CD4-positive, alpha-beta T cell (primary cell): Measurements from ENCODE around the gene FAM120A. TPM values are rescaled to one million over a fixed set of nuclear protein-coding genes. Genes with fewer than 3 reads are reported as not detected.

ENCODE experiments used
- ATAC-seq: fragments of 200-7000 bp; cut with Tn5 transposase; one replicate; pipeline ENCODE4 v1.10.0; 2022; ENCODE audit warnings: mild to moderate bottlenecking; ENCODE audit not compliant: poor library complexity
- CTCF ChIA-PET: fragments of 350-600 bp; sonication (Branson Sonifier 250); formaldehyde crosslinking; loops from one replicate; lab custom pipeline; 2021; ENCODE audit warnings: antibody characterized with exemption, inconsistent platforms; lab: Charles Lee
- POLR2A ChIA-PET: fragments of 350-600 bp; sonication (Branson Sonifier 250); formaldehyde crosslinking; loops from one replicate; lab custom pipeline; 2021; ENCODE audit warnings: antibody characterized with exemption, inconsistent platforms; lab: Charles Lee
- DNase-seq, 14 experiments: peaks; one replicate each; pipeline ENCODE4 v3.0.0-alpha.2; 2013 to 2020; ENCODE audit warnings: mixed read lengths in 2 of 14
- H3K27ac ChIP-seq, 2 donors: one replicate each; pipeline versions ENCODE4 v1.5.1 to v1.7.0; 2013; ENCODE audit warnings: low read length in 2 of 2, low read depth in 1 of 2, mild to moderate bottlenecking in 1 of 2
- H3K27me3 ChIP-seq, 2 experiments: 1 replicate in 1 of 2; 2 replicates in 1 of 2; pipeline versions ENCODE4 v1.6.1 to v1.7.0; 2013; ENCODE audit warnings: low read length in 2 of 2, control low read depth in 1 of 2, mild to moderate bottlenecking in 1 of 2, moderate library complexity in 1 of 2; ENCODE audit not compliant: insufficient read depth in 2 of 2, control insufficient read depth in 1 of 2
- H3K36me3 ChIP-seq: one replicate; pipeline ENCODE4 v1.6.1; 2013; ENCODE audit warnings: low read length, control low read depth; ENCODE audit not compliant: insufficient read depth
- H3K4me1 ChIP-seq: one replicate; pipeline ENCODE4 v1.6.1; 2013; ENCODE audit warnings: low read length, control low read depth; ENCODE audit not compliant: insufficient read depth
- H3K4me3 ChIP-seq: one replicate; pipeline ENCODE4 v1.5.1; 2013; ENCODE audit warnings: mild to moderate bottlenecking, low read length, moderate library complexity
- H3K9me3 ChIP-seq, 2 experiments: 1 replicate in 1 of 2; 2 replicates in 1 of 2; pipeline versions ENCODE4 v1.6.1 to v1.7.0; 2013; ENCODE audit warnings: low read length in 2 of 2, mild to moderate bottlenecking in 2 of 2, control low read depth in 1 of 2, moderate library complexity in 1 of 2; ENCODE audit not compliant: control insufficient read depth in 1 of 2, insufficient read depth in 1 of 2
- H3K27ac Mint-ChIP-seq: one replicate; pipeline ENCODE4 v1.8.0; 2020; ENCODE audit warnings: mixed read lengths
- H3K27me3 Mint-ChIP-seq: one replicate; pipeline ENCODE4 v1.8.0; 2021; ENCODE audit warnings: mixed read lengths
- H3K36me3 Mint-ChIP-seq: one replicate; pipeline ENCODE4 v1.8.0; 2021; ENCODE audit warnings: low read depth, mixed read lengths
- H3K4me1 Mint-ChIP-seq: one replicate; pipeline ENCODE4 v1.8.0; 2021; ENCODE audit warnings: low read depth, mixed read lengths
- H3K4me3 Mint-ChIP-seq: one replicate; pipeline ENCODE4 v1.8.0; 2020; ENCODE audit warnings: mild to moderate bottlenecking, mixed read lengths
- H3K9me3 Mint-ChIP-seq: one replicate; pipeline ENCODE4 v1.8.0; 2020; ENCODE audit warnings: mixed read lengths
- intact Hi-C, 2 experiments: fragments of 100-400 bp; cut with DNase I in 1 of 2; cut with micrococcal nuclease in 1 of 2; formaldehyde crosslinking; loops; one replicate each; pipeline versions ENCODE4 v1.15.1 to v1.9.0; 2023 to 2025; cut with DNase I, micrococcal nuclease
- total RNA-seq, 174 experiments: library from RNA in 2 of 174; stranded (reverse) in 2 of 174; gene quantifications; one replicate each; pipeline ENCODE4 v1.2.3 and lab custom pipeline; 2021 to 2026
- TF ChIP-seq, protein P1 (sequence below): fragments of 200-600 bp; IDR thresholded peaks from one replicate; pipeline ENCODE4 v1.8.0; 2022; ENCODE audit warnings: antibody characterized with exemption, mild to moderate bottlenecking

The FAM120A gene
- total RNA-seq, 2 experiments from 2014 or later, result 46.5 to 51.7 TPM

GRCh38 chr9:93453047-93453914 is 1.8 kb downstream of the FAM120A start, which contains the start of gene FAM120AOS:
FAM120AOS (minus strand) TSS chr9:93453581; CDS start chr9:93452709, 872 bp downstream.
- H3K9me3 Mint-ChIP-seq, result no peaks in the 10 kb centered on the region
- Histone ChIP-seq H3K9me3 (no peaks in the 10 kb centered on the region), H3K4me3 (peak within 1 kb of the TSS; percentile 90), H3K27ac (peak within 1 kb of the TSS; percentile 67 to 81), H3K36me3 (peaks cover 13% of the 10 kb centered on the region), H3K27me3 (no peaks in the 10 kb centered on the region), H3K4me1 (peaks cover 29% of the 10 kb centered on the region)
- H3K36me3 Mint-ChIP-seq, result peaks cover 29% of the 10 kb centered on the region
- POLR2A ChIA-PET, result interaction anchor here (0.7 to 4.3 kb wide), 10 partner anchors 10 to 783 kb away, joined by 3 to 31 read pairs (median 4); no protein-coding TSS in a partner anchor
- CTCF ChIA-PET, result interaction anchor here (1.3 to 2.5 kb wide), 3 partner anchors 11 to 113 kb away, joined by 4 to 13 read pairs (median 7); no protein-coding TSS in a partner anchor
- H3K27me3 Mint-ChIP-seq, result no peaks in the 10 kb centered on the region
- H3K4me1 Mint-ChIP-seq, result peaks cover 64% of the 10 kb centered on the region
- DNase-seq (peak; percentile 65 to 93 (median 76)), ATAC-seq (peak; percentile 71)
- peak within 1 kb of the TSS; percentile 94 for H3K27ac Mint-ChIP-seq
- peak within 1 kb of the TSS; percentile 98 for H3K4me3 Mint-ChIP-seq
- intact Hi-C loops, result loop anchor here (2.0 to 10.0 kb wide), 8 partner anchors 49 to 1338 kb away; partner anchors contain the start of genes CARD19 (in 1 of the 2), IARS1 (in 1 of the 2), NINJ1 (in 1 of the 2) and SPTLC1 (in 1 of the 2)
- TF ChIP-seq, protein P1, sequence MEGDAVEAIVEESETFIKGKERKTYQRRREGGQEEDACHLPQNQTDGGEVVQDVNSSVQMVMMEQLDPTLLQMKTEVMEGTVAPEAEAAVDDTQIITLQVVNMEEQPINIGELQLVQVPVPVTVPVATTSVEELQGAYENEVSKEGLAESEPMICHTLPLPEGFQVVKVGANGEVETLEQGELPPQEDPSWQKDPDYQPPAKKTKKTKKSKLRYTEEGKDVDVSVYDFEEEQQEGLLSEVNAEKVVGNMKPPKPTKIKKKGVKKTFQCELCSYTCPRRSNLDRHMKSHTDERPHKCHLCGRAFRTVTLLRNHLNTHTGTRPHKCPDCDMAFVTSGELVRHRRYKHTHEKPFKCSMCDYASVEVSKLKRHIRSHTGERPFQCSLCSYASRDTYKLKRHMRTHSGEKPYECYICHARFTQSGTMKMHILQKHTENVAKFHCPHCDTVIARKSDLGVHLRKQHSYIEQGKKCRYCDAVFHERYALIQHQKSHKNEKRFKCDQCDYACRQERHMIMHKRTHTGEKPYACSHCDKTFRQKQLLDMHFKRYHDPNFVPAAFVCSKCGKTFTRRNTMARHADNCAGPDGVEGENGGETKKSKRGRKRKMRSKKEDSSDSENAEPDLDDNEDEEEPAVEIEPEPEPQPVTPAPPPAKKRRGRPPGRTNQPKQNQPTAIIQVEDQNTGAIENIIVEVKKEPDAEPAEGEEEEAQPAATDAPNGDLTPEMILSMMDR, result no peak

GRCh38 chr9:93456022-93456421 is 4.5 kb downstream of the FAM120A start:
- H3K27ac Mint-ChIP-seq, result peak overlapping the region; percentile 69
- Histone ChIP-seq H3K4me1 (peaks cover 29% of the 10 kb centered on the region), H3K27ac (no peak overlapping the region), H3K36me3 (peaks cover 2% of the 10 kb centered on the region), H3K27me3 (no peaks in the 10 kb centered on the region), H3K9me3 (no peaks in the 10 kb centered on the region), H3K4me3 (no peak overlapping the region)
- H3K27me3 Mint-ChIP-seq, result no peaks in the 10 kb centered on the region
- intact Hi-C loops, result loop anchor here in 1 of 2 experiments (5.0 to 10.0 kb wide), 5 partner anchors 321 to 1341 kb away; partner anchors contain the start of genes IARS1, IPPK, NINJ1 and SPTLC1
- H3K9me3 Mint-ChIP-seq, result no peaks in the 10 kb centered on the region
- DNase-seq (no peak), ATAC-seq (no peak)
- peaks cover 24% of the 10 kb centered on the region for H3K36me3 Mint-ChIP-seq
- H3K4me1 Mint-ChIP-seq, result peaks cover 79% of the 10 kb centered on the region
- ChIA-PET CTCF (no interaction called here), POLR2A (interaction anchor here (0.6 to 1.1 kb wide), 2 partner anchors 111 to 382 kb away, joined by 3 to 5 read pairs; no protein-coding TSS in a partner anchor)
- TF ChIP-seq, protein P1, result no peak
- H3K4me3 Mint-ChIP-seq, result peak overlapping the region; percentile 30

DNA sequence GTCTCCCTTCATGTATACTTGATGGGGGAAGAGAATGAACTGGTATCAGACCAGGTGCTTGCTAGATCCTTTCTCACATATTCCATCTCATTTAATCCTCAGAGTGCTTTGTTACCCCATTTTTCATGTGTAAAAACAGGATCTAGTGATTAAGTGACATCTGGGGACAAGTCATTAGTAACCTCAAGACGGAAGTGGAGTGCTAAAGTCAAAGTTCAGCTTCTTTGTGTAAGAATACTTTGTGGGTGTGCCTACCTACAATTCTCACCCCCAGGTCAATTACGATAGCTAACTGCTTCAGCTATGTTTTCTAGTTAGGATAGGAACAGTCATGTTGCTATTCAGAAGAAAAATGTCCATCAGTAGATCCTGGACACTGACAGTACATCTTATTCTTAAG is 5.0 kb downstream of the FAM120A start:
- TF ChIP-seq, protein P1, result no peak
- CTCF ChIA-PET, result no interaction called here
- Mint-ChIP-seq H3K36me3 (peaks cover 23% of the 10 kb centered on the region), H3K4me3 (peak overlapping the region; percentile 30), H3K9me3 (no peaks in the 10 kb centered on the region), H3K27ac (peak overlapping the region; percentile 69), H3K4me1 (peaks cover 82% of the 10 kb centered on the region), H3K27me3 (no peaks in the 10 kb centered on the region)
- Histone ChIP-seq H3K27ac (peak overlapping the region in 1 of 2 donors; percentile 41), H3K4me3 (no peak overlapping the region), H3K27me3 (no peaks in the 10 kb centered on the region), H3K9me3 (no peaks in the 10 kb centered on the region), H3K4me1 (peaks cover 29% of the 10 kb centered on the region), H3K36me3 (peaks cover 2% of the 10 kb centered on the region)
- ATAC-seq, result no peak
- DNase-seq, result peak in 3 of 14 experiments; percentile 29 to 46 (median 34)
- POLR2A ChIA-PET, result interaction anchor here (0.6 to 1.1 kb wide), 2 partner anchors 110 to 382 kb away, joined by 3 to 5 read pairs; no protein-coding TSS in a partner anchor
- intact Hi-C loops, result loop anchor here in 1 of 2 experiments (5.0 to 10.0 kb wide), 5 partner anchors 322 to 1342 kb away; partner anchors contain the start of genes IARS1, IPPK, NINJ1 and SPTLC1
